ENCODE measurements around the gene MLEC. TPM values are rescaled to one million over a fixed set of nuclear protein-coding genes. Genes with fewer than 3 reads are reported as not detected.

Gene MLEC
- total RNA-seq, 2 donors from 2014 or later: 92.5 to 132 TPM

DNA sequence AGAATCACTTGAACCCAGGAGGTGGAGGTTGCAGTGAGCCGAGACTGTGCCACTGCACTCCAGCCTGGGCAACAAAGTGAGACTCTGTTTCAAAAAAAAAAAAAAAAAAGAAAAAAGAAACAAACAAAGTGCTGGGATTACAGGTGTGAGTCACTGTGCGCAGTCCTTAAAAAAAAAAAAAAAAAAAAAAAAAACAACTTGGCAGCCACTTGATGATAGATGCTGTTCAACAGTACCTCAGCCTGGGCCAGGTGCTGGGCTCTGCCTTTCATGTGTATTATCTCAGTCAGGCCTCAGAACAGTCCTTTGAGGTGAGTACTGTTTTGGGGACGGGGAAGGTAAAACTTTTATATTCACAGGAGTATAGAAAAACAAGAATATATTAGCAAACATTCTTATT, 48.2 kb downstream of the MLEC start:
- DNase-seq (ENCODE audit: low spot score): no peak
- intact Hi-C loops (cut with DNase I): no loop called here

DNA sequence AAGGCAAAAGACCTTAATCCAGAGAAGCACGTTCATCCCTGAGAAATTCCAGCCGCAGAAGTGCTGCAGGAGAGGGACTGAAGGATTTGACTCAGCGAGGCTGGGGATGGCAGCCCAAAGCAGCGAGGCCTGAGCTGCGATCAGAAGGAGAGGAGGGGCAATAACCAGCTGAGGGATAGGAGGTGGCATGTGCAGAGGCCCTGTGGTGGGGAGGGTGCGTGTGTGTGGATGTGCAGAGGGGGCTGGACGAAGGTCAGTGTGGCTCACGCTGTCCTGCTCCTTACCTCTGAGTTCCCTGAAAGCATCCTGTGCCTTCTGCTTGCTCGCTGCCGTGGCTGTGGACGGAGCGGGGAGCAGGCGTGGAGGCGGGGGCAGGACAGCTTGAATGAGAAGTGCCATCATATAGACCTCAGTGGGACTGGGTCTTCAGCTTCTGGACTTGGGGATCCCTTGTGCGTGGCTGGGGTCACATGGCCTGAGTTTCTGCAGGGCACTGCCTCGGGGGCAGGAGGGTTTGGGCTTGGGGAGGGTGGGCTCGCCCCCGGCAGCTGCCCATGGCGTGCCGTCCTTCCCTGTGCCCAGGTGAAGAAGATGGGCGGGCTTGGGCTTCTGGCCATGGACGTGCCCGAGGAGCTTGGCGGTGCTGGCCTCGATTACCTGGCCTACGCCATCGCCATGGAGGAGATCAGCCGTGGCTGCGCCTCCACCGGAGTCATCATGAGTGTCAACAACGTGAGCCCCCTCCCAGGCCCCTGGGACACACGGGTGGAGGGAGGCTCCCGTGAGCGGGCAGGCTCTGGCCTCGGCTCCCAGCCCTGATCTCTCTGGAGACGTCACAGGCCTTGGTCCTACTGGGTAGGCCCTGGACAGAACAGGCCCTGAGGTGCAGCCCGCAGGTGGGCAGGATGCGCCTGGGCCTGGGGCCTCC, 49.7 kb downstream of the MLEC start:
- intact Hi-C loops (cut with DNase I): no loop called here
- peak; percentile 82 for DNase-seq (ENCODE audit: low spot score)

DNA sequence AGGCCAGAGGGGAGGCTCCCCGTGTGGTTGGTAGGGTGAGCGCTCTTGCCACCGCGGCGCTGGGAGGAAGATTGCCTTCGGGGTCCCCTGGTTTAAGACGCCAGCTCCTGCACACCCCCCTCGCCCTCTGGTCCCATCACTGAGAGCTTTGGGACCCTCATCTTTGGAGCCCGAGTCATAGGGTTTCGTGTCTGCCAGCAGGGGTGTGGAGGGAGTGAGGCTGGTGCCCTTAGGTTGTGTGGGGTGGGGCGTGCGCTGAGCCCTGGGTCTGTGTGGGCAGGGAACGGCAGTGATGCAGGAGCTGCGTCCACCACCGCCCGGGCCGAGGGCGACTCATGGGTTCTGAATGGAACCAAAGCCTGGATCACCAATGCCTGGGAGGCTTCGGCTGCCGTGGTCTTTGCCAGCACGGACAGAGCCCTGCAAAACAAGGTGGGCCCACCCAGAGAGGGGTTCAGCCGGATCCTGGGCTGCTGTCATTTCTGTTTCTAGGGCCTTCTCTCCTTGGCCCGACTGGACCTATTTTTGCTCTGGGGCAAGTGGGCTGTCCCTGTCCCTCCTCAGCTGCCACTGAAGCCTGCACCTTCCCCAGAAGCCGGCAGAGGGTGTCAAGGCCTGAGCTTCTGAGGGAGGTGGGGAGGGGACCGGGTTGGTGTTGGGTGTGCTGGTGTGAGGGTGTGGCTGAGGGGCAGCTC, 50.8 kb downstream of the MLEC start:
- intact Hi-C loops (cut with DNase I): no loop called here
- peak; percentile 75 for DNase-seq (ENCODE audit: low spot score)

DNA sequence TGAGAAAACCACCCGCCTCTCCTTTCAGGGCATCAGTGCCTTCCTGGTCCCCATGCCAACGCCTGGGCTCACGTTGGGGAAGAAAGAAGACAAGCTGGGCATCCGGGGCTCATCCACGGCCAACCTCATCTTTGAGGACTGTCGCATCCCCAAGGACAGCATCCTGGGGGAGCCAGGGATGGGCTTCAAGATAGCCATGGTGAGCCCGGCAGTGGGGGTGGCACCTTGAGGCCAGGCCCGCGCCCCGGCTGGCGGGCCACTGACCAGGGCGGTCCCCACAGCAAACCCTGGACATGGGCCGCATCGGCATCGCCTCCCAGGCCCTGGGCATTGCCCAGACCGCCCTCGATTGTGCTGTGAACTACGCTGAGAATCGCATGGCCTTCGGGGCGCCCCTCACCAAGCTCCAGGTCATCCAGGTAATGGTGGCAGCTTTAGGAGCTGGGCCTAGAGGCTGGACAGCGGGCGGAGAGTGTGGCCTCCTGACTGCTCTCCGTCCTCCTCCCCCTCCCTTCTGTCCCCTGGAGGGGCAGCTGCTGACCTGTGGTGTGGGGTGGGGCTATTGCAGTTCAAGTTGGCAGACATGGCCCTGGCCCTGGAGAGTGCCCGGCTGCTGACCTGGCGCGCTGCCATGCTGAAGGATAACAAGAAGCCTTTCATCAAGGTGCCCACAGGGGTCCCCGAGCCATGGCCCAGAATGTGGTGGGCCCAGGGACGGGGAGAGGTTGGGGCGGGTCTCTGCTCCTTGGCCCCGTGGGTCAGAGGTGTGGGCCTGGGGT, 51.5 kb downstream of the MLEC start:
- intact Hi-C loops (cut with DNase I): no loop called here

DNA sequence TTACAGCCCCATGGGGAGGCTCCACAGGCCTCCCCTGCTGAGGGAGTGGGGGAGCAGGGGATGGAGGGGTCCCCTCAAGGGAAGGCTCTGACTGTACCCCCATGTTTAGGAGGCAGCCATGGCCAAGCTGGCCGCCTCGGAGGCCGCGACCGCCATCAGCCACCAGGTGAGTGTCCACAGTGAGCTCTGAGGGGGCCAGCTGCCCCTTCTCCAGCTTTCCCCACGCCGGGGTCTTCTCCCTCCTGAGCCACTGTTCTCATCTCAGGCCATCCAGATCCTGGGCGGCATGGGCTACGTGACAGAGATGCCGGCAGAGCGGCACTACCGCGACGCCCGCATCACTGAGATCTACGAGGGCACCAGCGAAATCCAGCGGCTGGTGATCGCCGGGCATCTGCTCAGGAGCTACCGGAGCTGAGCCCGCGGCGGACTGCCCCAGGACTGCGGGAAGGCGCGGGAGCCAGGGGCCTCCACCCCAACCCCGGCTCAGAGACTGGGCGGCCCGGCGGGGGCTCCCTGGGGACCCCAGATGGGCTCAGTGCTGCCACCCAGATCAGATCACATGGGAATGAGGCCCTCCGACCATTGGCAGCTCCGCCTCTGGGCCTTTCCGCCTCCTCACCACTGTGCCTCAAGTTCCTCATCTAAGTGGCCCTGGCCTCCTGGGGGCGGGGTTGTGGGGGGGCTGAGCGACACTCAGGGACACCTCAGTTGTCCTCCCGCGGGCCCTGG, 52.2 kb downstream of the MLEC start:
- DNase-seq (ENCODE audit: low spot score): peak; percentile 73
- intact Hi-C loops (cut with DNase I): no loop called here

More for the DNA sequence above, 51.5 kb downstream of the MLEC start:
- DNase-seq (ENCODE audit: low spot score): peak; percentile 76

DNA sequence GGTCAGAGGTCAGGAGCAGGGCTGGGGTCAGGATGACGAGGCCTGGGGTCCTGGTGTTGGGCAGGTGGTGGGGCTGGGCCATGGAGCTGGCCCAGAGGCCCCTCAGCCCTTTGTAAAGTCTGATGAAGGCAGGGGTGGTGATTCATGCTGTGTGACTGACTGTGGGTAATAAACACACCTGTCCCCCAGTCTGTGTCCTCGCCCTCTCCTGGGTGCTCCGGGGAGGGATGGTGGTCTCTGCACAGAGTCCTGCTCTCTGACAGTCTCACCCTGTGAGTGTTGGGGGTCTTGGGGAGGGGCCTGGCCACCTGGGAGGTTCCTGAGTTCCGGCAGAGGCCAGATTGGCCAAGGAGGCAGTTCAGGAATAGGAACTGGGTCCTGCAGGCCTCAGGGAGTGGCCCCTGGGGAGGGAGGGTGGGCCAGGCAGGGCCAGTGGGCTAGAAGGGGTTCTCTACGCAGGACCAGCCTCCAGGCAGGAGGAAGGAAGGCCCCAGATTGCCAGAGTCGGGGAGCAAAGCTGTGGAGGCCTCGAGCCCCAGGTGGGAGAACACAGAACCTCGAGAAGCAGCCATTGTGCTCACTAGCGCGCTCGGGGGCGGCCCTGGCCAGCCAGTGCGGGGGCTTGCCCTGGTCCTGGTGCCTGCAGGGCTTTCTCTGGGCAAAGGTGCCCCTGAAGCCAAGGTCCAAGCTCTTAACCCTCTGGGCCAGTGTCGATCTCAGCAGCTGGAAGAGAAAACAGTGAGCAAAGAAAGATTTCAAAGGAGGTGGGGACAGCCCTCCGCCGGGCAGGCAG, 53.1 kb downstream of the MLEC start:
- intact Hi-C loops (cut with DNase I): loop anchor here in 1 of 2 donors (10.0 kb wide), 1 partner anchor 225 kb away; no protein-coding TSS in a partner anchor
- DNase-seq (ENCODE audit: low spot score): peak; percentile 71

DNA sequence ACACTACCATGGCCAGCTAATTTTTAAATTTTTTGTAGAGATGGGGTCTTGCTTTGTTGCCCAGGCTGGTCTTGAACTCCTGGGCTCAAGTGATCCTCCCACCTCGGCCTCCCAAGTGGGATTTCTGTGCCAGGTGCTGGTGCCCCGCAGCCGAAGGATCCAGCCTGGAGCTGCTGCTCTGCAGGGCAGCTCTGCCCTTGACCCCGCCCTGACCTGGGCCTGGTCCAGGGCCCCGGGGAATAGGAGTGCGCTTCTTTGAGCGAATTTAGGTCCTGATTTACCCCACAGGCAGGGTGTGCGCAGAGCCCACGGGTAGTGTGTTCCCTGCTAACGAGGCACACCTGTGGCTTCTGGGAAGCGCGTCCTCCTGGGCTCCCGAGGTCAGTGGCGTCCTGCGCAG, 53.9 kb downstream of the MLEC start:
- peak; percentile 47 for DNase-seq (ENCODE audit: low spot score)
- intact Hi-C loops (cut with DNase I): loop anchor here in 1 of 2 donors (10.0 kb wide), 1 partner anchor 224 kb away; no protein-coding TSS in a partner anchor

DNA sequence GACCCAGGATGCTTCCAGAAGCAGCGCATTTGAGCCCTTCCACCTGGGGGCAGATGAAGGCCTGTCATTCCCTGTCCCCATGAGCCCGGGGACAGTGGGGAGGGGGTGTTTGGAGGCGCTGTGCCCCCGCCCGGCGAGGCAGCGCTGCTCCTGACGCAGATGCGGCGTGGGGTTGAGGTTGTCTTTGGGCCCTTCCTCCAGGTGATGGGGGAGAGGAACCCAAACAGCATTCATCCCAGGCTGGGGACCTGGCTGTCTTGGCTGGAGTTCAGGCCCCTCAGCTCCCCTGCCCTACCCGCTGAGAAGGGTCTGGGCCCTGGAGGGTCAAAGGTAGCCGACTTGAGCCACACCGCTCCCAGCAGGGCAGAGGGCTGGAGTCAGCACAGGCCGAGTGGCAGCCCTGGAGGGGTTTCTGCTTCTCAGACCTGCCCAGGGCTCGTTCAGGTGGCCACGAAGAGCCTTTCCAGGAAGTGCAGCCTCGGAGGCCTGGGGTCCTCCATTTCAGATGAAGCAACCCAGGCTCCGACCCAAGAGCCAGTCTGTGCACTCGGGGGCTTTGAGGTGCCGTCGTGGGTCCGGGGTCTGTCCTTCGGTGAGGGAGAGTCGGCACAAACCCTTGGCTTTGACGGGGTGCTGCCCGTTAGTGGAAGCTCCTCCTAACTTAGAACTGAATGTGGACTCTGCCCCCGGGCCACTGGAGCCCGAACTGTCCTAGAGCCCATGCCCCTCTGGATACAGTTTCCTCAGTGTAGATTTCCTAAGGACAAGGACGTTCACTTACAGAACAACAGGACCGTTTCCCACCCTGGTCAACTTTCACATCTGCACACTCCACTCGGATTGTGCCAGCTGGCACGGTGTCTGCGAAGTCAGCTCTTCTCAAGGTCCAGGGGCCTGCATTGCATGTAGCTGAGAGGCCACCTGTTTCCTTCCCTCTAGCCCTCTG, 54.8 kb downstream of the MLEC start:
- peak; percentile 76 for DNase-seq (ENCODE audit: low spot score)
- intact Hi-C loops (cut with DNase I): loop anchor here in 1 of 2 donors (10.0 kb wide), 1 partner anchor 223 kb away; no protein-coding TSS in a partner anchor

DNA sequence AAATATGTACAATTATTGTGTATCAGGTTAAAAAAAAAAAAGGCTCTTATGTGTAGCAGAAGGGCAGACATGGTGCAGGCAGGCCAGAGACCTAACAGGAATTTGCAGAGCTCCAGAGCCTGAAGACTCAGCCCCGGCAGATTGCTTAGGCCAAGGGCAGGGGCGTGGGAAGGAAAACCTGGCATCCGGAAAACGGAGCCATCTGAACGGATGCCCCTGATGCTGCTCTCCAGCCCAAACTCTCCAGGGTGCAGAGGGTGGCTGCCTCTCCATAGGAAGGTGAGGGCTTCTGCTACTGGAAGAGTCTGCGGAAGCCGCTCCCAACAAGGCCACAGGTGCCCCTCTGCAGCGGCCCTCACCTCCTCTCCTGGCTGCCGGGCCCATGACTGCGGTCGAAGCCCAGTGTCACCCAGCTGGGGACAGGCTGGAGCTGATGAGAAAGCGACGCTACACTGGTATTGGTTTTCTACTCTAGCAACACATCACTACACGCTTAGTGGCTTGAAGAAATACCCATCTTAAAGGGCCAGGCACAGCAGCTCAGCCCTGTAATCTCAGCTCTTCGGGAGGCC, 58.1 kb downstream of the MLEC start:
- DNase-seq (ENCODE audit: low spot score): no peak
- intact Hi-C loops (cut with DNase I): loop anchor here in 1 of 2 donors (10.0 kb wide), 1 partner anchor 220 kb away; no protein-coding TSS in a partner anchor

DNA sequence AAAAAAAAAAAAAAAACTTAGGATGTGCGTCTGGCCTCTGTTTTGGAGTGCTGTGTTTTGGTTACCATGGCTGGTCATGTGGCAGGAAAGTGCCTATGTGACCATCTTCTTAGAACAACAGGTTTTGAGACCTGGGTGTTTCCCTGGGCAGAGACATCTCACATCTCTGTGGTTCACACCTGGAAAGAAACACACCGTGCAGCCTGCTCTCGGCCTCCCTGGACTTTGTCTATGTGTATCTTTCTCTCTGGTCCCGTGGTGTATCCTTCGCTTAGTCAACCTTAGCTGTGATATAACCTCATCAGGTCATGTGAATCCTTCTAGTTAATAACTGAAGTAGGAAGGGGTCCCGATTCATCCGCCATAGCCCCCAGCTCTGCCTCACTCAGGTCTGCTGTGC, 61.3 kb downstream of the MLEC start:
- intact Hi-C loops (cut with DNase I): loop anchor here in 1 of 2 donors (10.0 kb wide), 1 partner anchor 217 kb away; no protein-coding TSS in a partner anchor
- no peak for DNase-seq (ENCODE audit: low spot score)

DNA sequence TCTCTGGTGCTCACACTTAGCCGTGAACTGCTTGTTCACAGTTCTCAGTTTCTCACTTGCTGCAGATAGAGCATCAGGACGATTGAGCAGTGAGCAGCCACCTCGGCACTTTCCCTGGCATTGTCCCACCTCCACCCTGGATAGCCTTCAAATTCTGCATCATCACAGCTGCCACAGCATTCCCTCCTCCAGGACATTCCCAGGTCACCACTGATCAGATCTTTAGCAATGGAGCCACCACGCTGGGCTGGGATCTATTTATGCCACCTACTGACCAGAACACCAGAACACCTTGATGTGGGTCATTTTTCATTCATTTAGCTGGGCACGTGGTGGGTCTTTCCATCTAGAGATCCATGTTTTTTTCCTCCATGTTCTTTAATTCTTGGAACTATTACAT, 62.3 kb downstream of the MLEC start:
- no peak for DNase-seq (ENCODE audit: low spot score)
- intact Hi-C loops (cut with DNase I): loop anchor here in 1 of 2 donors (10.0 kb wide), 1 partner anchor 216 kb away; no protein-coding TSS in a partner anchor

DNA sequence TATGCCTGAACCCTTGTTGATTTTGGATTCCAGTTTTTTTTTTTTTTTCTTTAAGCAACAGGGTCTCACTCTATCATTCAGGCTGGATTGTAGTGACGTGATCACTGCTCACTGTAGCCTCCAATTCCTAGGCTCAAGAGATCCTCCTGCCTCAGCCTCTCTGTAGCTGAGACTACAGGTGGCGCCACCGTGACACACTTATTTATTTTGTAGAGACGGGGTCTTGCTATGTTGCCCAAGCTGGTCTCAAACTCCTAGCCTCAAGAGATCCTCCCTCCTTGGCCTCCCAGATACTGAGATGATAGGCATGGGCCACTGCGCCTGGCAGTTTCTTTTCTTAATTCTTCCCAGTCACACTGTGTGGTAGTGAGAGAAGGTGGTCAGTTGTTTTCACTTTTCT, 63.9 kb downstream of the MLEC start:
- DNase-seq (ENCODE audit: low spot score): no peak
- intact Hi-C loops (cut with DNase I): no loop called here

DNA sequence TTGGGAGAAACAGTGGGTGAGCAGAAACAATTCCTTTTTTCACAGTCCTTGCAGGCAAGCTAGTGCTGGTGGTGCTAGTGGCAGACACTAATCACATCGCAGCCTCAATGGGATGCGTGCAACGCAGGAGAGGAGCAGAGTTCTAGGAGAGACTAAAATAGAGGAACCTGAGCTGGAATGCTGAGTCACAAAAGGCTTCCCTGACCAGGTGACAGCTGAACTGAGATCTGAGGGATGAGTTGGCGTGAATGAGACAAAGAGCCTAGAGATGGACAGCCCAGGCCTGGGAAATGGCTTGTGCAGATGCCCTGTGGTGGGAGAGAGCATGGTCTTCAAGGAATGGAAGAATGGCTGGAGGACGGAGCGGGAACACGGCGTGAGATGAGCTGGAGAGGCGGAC, 64.4 kb downstream of the MLEC start:
- no peak for DNase-seq (ENCODE audit: low spot score)
- intact Hi-C loops (cut with DNase I): no loop called here

Measured in posterior vena cava (tissue), 2 donors.